Endothelial cell of umbilical vein (primary cell): ENCODE data around the gene ANKRD40CL. TPM values are rescaled to one million over a fixed set of nuclear protein-coding genes. Genes with fewer than 3 reads are reported as not detected.

Experiments used
- BruUV-seq: library from RNA; stranded (reverse); fragments of 400-500 nt; replicated peaks from 2 replicates; lab custom pipeline; 2021; lab: Mats Ljungman, UMichigan
- CTCF ChIA-PET: fragments of 300-600, 350-600 bp; sonication (Branson Sonifier 250); formaldehyde crosslinking; loops from one replicate; lab custom pipeline; 2021; ENCODE audit warnings: antibody characterized with exemption, inconsistent platforms; lab: Charles Lee
- POLR2A ChIA-PET: fragments of 300-600, 350-600 bp; sonication (Branson Sonifier 250); formaldehyde crosslinking; loops from one replicate; lab custom pipeline; 2021; ENCODE audit warnings: antibody characterized with exemption, inconsistent platforms; lab: Charles Lee
- DNase-seq: peaks from one replicate; pipeline ENCODE4 v3.0.0-alpha.2; 2011; ENCODE audit warnings: low read depth, low spot score
- FAIRE-seq: peaks from 2 replicates; lab custom pipeline; 2011; peaks lifted over from hg19 to GRCh38; lab: Jason Lieb, UNC
- H2AFZ ChIP-seq: 2 replicates; pipeline ENCODE4 v1.6.0; 2012; ENCODE audit warnings: low read depth, low read length, control low read depth, inconsistent platforms
- H3K27ac ChIP-seq: 2 replicates; pipeline ENCODE4 v1.5.1; 2011; ENCODE audit warnings: low read depth, mild to moderate bottlenecking, control low read depth, low read length, moderate library complexity; ENCODE audit not compliant: insufficient read depth
- H3K27me3 ChIP-seq, 2 experiments: 2 replicates each; pipeline versions ENCODE4 v1.6.0 to v1.6.1; 2011; ENCODE audit warnings: low read length in 2 of 2, mixed read lengths in 1 of 2; ENCODE audit not compliant: control insufficient read depth in 2 of 2, insufficient read depth in 2 of 2
- H3K36me3 ChIP-seq, 2 experiments: 2 replicates in 1 of 2; 3 replicates in 1 of 2; pipeline ENCODE4 v1.5.1; 2011; ENCODE audit warnings: low read length in 2 of 2, mild to moderate bottlenecking in 1 of 2, moderate library complexity in 1 of 2; ENCODE audit not compliant: control insufficient read depth in 2 of 2, insufficient read depth in 2 of 2; ENCODE audit errors: extremely low read depth in 1 of 2
- H3K4me1 ChIP-seq: 3 replicates; pipeline ENCODE4 v1.5.1; 2011; ENCODE audit warnings: mild to moderate bottlenecking, low read length; ENCODE audit not compliant: control insufficient read depth, insufficient read depth; ENCODE audit errors: extremely low read depth
- H3K4me2 ChIP-seq: 2 replicates; pipeline ENCODE4 v1.6.1; 2011; ENCODE audit warnings: low read length, control low read depth, mixed read lengths; ENCODE audit not compliant: insufficient read depth
- H3K4me3 ChIP-seq, 3 experiments: fragments of 200-600 bp in 1 of 3; sonication (generic), shearing (Covaris generic) in 1 of 3; replicated peaks in 1 of 3; 2 replicates each; pipeline ENCODE4 v1.5.1; 2011 to 2016; ENCODE audit warnings: control low read depth in 3 of 3, low read length in 3 of 3, mild to moderate bottlenecking in 2 of 3, inconsistent platforms in 1 of 3, low read depth in 1 of 3, moderate library complexity in 1 of 3; ENCODE audit not compliant: insufficient read depth in 1 of 3
- H3K79me2 ChIP-seq: 2 replicates; pipeline ENCODE4 v1.6.0; 2012; ENCODE audit warnings: low read length, inconsistent platforms; ENCODE audit not compliant: control insufficient read depth, insufficient read depth
- H3K9ac ChIP-seq: replicated peaks from 2 replicates; pipeline ENCODE3; 2011; ENCODE audit warnings: low read length, control low read depth; ENCODE audit not compliant: insufficient read depth; ENCODE audit errors: extremely low read depth
- H3K9me1 ChIP-seq: replicated peaks from 3 replicates; pipeline ENCODE4 v1.6.0; 2011; ENCODE audit warnings: mild to moderate bottlenecking, low read length; ENCODE audit not compliant: control insufficient read depth, insufficient read depth; ENCODE audit errors: extremely low read depth
- H3K9me3 ChIP-seq: replicated peaks from 2 replicates; pipeline ENCODE4 v1.5.1; 2012; ENCODE audit warnings: low read length, inconsistent platforms; ENCODE audit not compliant: control insufficient read depth, insufficient read depth
- H4K20me1 ChIP-seq: replicated peaks from 2 replicates; pipeline ENCODE3; 2011; ENCODE audit warnings: mild to moderate bottlenecking, low read length; ENCODE audit not compliant: control insufficient read depth, insufficient read depth; ENCODE audit errors: extremely low read depth
- CTCF ChIP-seq, 2 donors: IDR thresholded peaks; 1 replicate in 1 of 2; 2 replicates in 1 of 2; pipeline ENCODE4 v1.5.1; 2011; ENCODE audit warnings: low read length in 2 of 2, mild to moderate bottlenecking in 2 of 2, moderate library complexity in 2 of 2, control low read depth in 1 of 2, inconsistent platforms in 1 of 2, low read depth in 1 of 2; ENCODE audit not compliant: insufficient read depth in 1 of 2; ENCODE audit errors: extremely low read depth in 1 of 2
- EZH2 ChIP-seq: IDR thresholded peaks from 2 replicates; pipeline ENCODE4 v1.6.1; 2012; ENCODE audit warnings: borderline replicate concordance, low read depth, mild to moderate bottlenecking, moderate library complexity, low read length, inconsistent platforms; ENCODE audit not compliant: severe bottlenecking
- FOS ChIP-seq: IDR thresholded peaks from 2 replicates; pipeline ENCODE4 v1.6.1; 2011; ENCODE audit warnings: mild to moderate bottlenecking, low read length, moderate library complexity, borderline replicate concordance; ENCODE audit not compliant: insufficient read depth
- GATA2 ChIP-seq: IDR thresholded peaks from 2 replicates; pipeline ENCODE4 v1.7.0; 2011; ENCODE audit warnings: low read depth, mild to moderate bottlenecking, moderate library complexity, mixed read lengths, low read length; ENCODE audit not compliant: insufficient read length, insufficient read depth
- JUN ChIP-seq: IDR thresholded peaks from 2 replicates; pipeline ENCODE4 v1.6.1; 2011; ENCODE audit warnings: borderline replicate concordance, low read depth; ENCODE audit not compliant: insufficient read length, insufficient read depth
- MYC ChIP-seq: IDR thresholded peaks from one replicate; pipeline ENCODE4 v1.6.1; 2011; ENCODE audit warnings: mild to moderate bottlenecking, low read depth, low read length
- POLR2A ChIP-seq: IDR thresholded peaks from 2 replicates; pipeline ENCODE4 v1.6.1; 2012; ENCODE audit warnings: low read depth, mild to moderate bottlenecking, control low read depth, low read length
- POLR2AphosphoS5 ChIP-seq: IDR thresholded peaks from 2 replicates; pipeline ENCODE4 v1.6.1; 2012; ENCODE audit warnings: low read depth, mild to moderate bottlenecking, control low read depth, low read length, moderate library complexity; ENCODE audit not compliant: insufficient read depth
- dilution Hi-C: fragments of 300-500 bp; cut with MboI; formaldehyde crosslinking; loops from one replicate; pipeline ENCODE4 v1.15.0; 2019; ENCODE audit warnings: low sequenced_read_pairs; ENCODE audit not compliant: extremely low pct_ligation_motif_present
- intact Hi-C: fragments of 100-400 bp; cut with micrococcal nuclease; formaldehyde crosslinking; loops from one replicate; pipeline ENCODE4 v1.10.0; 2022
- polyA plus RNA-seq, 4 experiments: library from polyadenylated mRNA; depleted of rRNA in 3 of 4; stranded (reverse) in 3 of 4; unstranded in 1 of 4; fragments of >200 nt; gene quantifications; 2 replicates each; pipeline versions ENCODE4 v1.2.1 to v1.2.3, GENCODE V29; 2011 to 2012; ENCODE audit warnings: missing spikeins in 1 of 4
- total RNA-seq: library from RNA; stranded (reverse); gene quantifications from 2 replicates; pipeline ENCODE4 v1.2.3, GENCODE V29; 2021
- TF ChIP-seq, protein P1 (sequence below): IDR thresholded peaks from 2 replicates; pipeline ENCODE4 v1.6.1; 2011; ENCODE audit not compliant: insufficient read depth, insufficient read length

The ANKRD40CL gene
- total and polyA plus RNA-seq, 2 donors (not counting 3 experiments of a cell fraction or from before 2014, with no cell fraction given): not detected

DNA sequence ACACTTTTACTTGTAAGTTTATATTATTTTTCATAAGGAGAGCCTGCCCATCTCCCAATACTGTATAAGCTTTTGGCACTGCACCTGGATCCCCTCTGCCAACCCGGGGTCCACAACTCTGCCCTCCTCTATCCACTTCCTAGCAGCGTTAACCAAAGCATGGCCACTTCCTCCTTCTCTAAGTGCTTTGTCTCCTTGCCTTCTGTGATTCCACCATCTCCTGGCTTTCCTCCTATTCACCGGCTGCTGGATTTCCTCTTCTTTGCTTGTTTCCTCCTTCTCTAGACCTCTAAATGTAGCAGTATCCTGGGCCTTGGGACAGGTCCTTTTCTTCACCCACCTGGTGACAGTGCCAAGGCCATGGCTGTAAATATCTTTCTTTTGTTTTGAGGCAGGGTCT lies 48.1 kb upstream of the ANKRD40CL start:
- DNase-seq (no peak), FAIRE-seq (no peak)
- CTCF ChIA-PET: interaction anchor here (1.1 to 4.3 kb wide), 4 partner anchors 9 to 141 kb away, joined by 3 to 19 read pairs (median 6); no protein-coding TSS in a partner anchor
- H3K36me3 ChIP-seq: no peaks in the 10 kb centered on the region
- TF ChIP-seq GATA2 (no peak), POLR2A (no peak), JUN (no peak), FOS (no peak), CTCF (IDR thresholded peaks at IDR 0.05; ENCODE audit: extremely low read depth in 1 of 2, insufficient read depth in 1 of 2, low read depth in 1 of 2, low read length in 2 of 2) (no peak), EZH2 (no peak), MYC (no peak), POLR2AphosphoS5 (no peak)
- TF ChIP-seq, protein P1, sequence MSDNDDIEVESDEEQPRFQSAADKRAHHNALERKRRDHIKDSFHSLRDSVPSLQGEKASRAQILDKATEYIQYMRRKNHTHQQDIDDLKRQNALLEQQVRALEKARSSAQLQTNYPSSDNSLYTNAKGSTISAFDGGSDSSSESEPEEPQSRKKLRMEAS: no peak
- H2AFZ ChIP-seq: no peak overlapping the region
- no peaks in the 10 kb centered on the region for H4K20me1 ChIP-seq
- no TSS peak for BruUV-seq
- peaks cover 0 to 8% of the 10 kb centered on the region in 2 experiments for H3K27me3 ChIP-seq
- intact Hi-C loops: no loop called here
- no peaks in the 10 kb centered on the region for H3K9me1 ChIP-seq
- H3K4me3 ChIP-seq: no peak overlapping the region
- POLR2A ChIA-PET: no interaction called here
- no peaks in the 10 kb centered on the region for H3K9me3 ChIP-seq
- no peaks in the 10 kb centered on the region for H3K4me1 ChIP-seq
- H3K79me2 ChIP-seq: no peaks in the 10 kb centered on the region
- no peak overlapping the region for H3K27ac ChIP-seq
- no peak overlapping the region for H3K9ac ChIP-seq
- dilution Hi-C loops: no loop called here
- no peak overlapping the region for H3K4me2 ChIP-seq
